Activated T-cell treated with anti-CD3 and anti-CD28 coated beads, Interleukin-2, amount 50 U/mL, for 72 hours (primary cell): Measurements from ENCODE around the gene PRICKLE2. TPM values are rescaled to one million over a fixed set of nuclear protein-coding genes. Genes with fewer than 3 reads are reported as not detected.
A peak's percentile ranks its signal among the peaks of the same experiment; 100 is the strongest.

Experiments
- ATAC-seq, 2 donors: fragments of 150-1000 bp; cut with Tn5 transposase; replicated peaks in 1 of 2; 2 replicates each; pipeline ENCODE4 v1.10.0; 2021; ENCODE audit warnings: moderate library complexity in 2 of 2, mild to moderate bottlenecking in 1 of 2
- DNase-seq, 2 donors: peaks; one replicate each; pipeline ENCODE4 v3.0.0; 2021 to 2022; ENCODE audit warnings: mixed read lengths in 1 of 2
- H3K27ac Mint-ChIP-seq: one replicate; pipeline ENCODE4 v1.8.0; 2022; ENCODE audit warnings: mild to moderate bottlenecking, moderate library complexity, mixed read lengths
- H3K27me3 Mint-ChIP-seq: one replicate; pipeline ENCODE4 v1.8.0; 2022; ENCODE audit warnings: low read depth, mixed read lengths
- H3K36me3 Mint-ChIP-seq, 2 donors: one replicate each; pipeline ENCODE4 v1.8.0; 2022; ENCODE audit warnings: mixed read lengths in 2 of 2, mild to moderate bottlenecking in 1 of 2; ENCODE audit not compliant: insufficient read depth in 2 of 2
- H3K4me1 Mint-ChIP-seq: one replicate; pipeline ENCODE4 v1.8.0; 2022; ENCODE audit warnings: low read depth, mixed read lengths
- H3K4me3 Mint-ChIP-seq, 2 donors: one replicate each; pipeline ENCODE4 v1.8.0; 2022; ENCODE audit warnings: mild to moderate bottlenecking in 2 of 2, mixed read lengths in 2 of 2, moderate library complexity in 2 of 2
- H3K9me3 Mint-ChIP-seq, 2 donors: one replicate each; pipeline ENCODE4 v1.8.0; 2022; ENCODE audit warnings: mixed read lengths in 2 of 2
- total RNA-seq, 2 donors: library from RNA; stranded (reverse); gene quantifications; one replicate each; pipeline ENCODE4 v1.2.3, GENCODE V29; 2022

The PRICKLE2 gene
- total RNA-seq, 2 donors from 2014 or later = 0.09 to 0.17 TPM

GRCh38 chr3:64109438-64109837 lies 115.8 kb downstream of the PRICKLE2 start:
- DNase-seq = no peak
- no peaks in the 10 kb centered on the region for H3K4me1 Mint-ChIP-seq
- peaks cover 14% of the 10 kb centered on the region for H3K27me3 Mint-ChIP-seq
- no peak overlapping the region for H3K4me3 Mint-ChIP-seq
- H3K9me3 Mint-ChIP-seq = peaks cover 0 to 2% of the 10 kb centered on the region in 2 donors
- no peak overlapping the region for H3K27ac Mint-ChIP-seq
- H3K36me3 Mint-ChIP-seq = peaks cover 0 to 2% of the 10 kb centered on the region in 2 donors
- ATAC-seq = no peak

DNA sequence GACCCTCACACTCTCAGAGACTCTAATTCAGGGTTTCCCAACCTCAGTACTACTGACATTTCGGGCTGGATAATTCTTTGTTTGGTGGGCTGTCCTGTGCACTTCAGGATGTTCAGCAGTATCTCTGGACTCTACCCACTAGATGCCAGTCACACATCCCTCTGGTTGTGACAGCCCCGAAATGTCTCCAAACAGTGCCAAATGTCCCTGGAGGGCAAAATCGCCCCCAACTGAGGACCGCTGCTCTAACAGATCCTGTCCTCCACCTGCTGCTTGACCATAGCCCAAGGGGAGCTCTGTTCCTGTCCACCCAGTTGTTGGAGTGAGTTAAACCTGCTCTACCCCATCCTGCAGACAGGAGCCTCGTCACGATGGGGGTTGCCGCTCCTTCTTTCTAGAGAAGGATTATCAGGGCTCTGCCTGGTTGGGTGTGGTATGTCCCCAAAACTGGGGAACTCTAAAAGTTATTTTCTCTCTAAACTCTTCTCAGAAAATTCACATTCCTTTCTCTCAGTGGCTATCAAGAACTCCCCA lies 116.4 kb downstream of the PRICKLE2 start:
- H3K4me1 Mint-ChIP-seq = no peaks in the 10 kb centered on the region

GRCh38 chr3:64108231-64108630 lies 117.0 kb downstream of the PRICKLE2 start:
- DNase-seq (no peak), ATAC-seq (no peak)
- H3K4me1 Mint-ChIP-seq = no peaks in the 10 kb centered on the region
- H3K4me3 Mint-ChIP-seq = no peak overlapping the region
- H3K36me3 Mint-ChIP-seq = no peaks in the 10 kb centered on the region
- no peak overlapping the region for H3K27ac Mint-ChIP-seq
- peaks cover 0 to 2% of the 10 kb centered on the region in 2 donors for H3K9me3 Mint-ChIP-seq
- H3K27me3 Mint-ChIP-seq = peaks cover 14% of the 10 kb centered on the region

More for the DNA sequence above, 116.4 kb downstream of the PRICKLE2 start:
- ATAC-seq (no peak), DNase-seq (no peak)
- Mint-ChIP-seq H3K36me3 (peaks cover 0 to 2% of the 10 kb centered on the region in 2 donors), H3K9me3 (peaks cover 0 to 2% of the 10 kb centered on the region in 2 donors), H3K27ac (no peak overlapping the region), H3K4me3 (no peak overlapping the region), H3K27me3 (peaks cover 14% of the 10 kb centered on the region)

DNA sequence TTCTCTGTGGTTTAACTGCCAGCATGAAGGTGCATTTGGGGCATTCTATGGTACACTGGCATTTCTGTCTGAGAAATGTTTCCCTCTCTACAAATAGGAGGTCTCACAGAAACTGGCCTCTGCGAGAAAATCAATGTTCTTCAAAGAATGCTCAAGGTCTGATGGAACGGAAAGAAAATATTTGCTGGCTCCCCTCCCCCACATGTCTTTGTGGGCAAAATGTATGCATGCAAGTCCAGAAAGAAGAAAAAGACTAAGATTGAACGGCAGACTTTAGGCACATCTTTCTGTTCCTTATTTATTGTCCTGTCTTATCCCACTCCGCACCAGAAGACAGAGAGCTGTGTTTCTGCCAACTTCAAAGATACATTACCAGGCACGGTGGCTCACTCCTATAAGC lies 118.1 kb downstream of the PRICKLE2 start:
- H3K4me3 Mint-ChIP-seq = no peak overlapping the region
- H3K9me3 Mint-ChIP-seq = no peaks in the 10 kb centered on the region
- no peaks in the 10 kb centered on the region for H3K4me1 Mint-ChIP-seq

GRCh38 chr3:64105816-64106215 lies 119.5 kb downstream of the PRICKLE2 start:
- no peak for DNase-seq
- H3K9me3 Mint-ChIP-seq = no peaks in the 10 kb centered on the region
- no peaks in the 10 kb centered on the region for H3K4me1 Mint-ChIP-seq
- no peaks in the 10 kb centered on the region for H3K36me3 Mint-ChIP-seq
- ATAC-seq = no peak
- H3K27me3 Mint-ChIP-seq = peaks cover 14% of the 10 kb centered on the region
- no peak overlapping the region for H3K4me3 Mint-ChIP-seq
- no peak overlapping the region for H3K27ac Mint-ChIP-seq

More for the DNA sequence above, 118.1 kb downstream of the PRICKLE2 start:
- peaks cover 14% of the 10 kb centered on the region for H3K27me3 Mint-ChIP-seq
- H3K36me3 Mint-ChIP-seq = no peaks in the 10 kb centered on the region
- H3K27ac Mint-ChIP-seq = no peak overlapping the region
- DNase-seq (no peak), ATAC-seq (no peak)

DNA sequence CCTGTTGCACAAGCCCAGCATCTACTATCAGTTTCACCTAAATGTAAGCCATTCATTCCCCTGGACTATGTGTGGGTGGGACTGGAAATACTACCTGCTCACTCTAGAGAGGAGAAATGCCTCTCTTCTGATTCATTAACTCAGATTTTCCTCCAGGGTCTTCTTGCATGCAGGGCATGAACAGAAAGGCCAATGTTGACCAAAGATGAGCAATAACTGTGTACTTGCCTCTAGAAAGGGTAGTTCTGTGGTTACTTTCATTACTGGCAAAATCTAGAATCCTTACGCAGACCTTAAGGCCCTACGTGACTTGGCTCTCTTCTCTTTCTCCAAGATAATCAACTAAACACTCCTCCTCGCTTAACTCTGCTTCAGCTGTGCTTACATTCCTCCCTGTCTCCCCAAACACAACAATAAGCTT lies 120.6 kb downstream of the PRICKLE2 start:
- ATAC-seq = peak in 1 of 2 donors; percentile 36
- no peak for DNase-seq
- no peak overlapping the region for H3K4me3 Mint-ChIP-seq
- no peaks in the 10 kb centered on the region for H3K4me1 Mint-ChIP-seq
- no peak overlapping the region for H3K27ac Mint-ChIP-seq
- no peaks in the 10 kb centered on the region for H3K9me3 Mint-ChIP-seq
- H3K36me3 Mint-ChIP-seq = no peaks in the 10 kb centered on the region
- peaks cover 14% of the 10 kb centered on the region for H3K27me3 Mint-ChIP-seq

DNA sequence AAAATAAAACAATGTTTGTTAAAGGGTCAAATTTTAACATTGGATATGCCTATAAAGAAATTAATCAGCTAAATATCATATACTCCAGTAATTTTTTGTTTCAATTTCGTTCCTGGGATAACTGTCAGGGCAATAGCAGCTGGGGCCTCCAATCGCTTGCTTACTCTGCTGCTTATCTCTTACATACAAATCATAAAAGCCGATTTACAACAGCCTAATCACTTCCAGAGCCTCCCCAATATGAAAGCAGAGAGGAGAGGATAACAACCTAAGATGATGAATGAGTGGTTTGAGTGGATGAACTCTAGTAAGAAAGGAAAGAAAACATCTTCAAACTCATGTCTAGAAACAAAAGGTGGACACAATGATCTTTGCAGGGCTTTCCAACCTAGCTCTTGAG lies 121.3 kb downstream of the PRICKLE2 start:
- H3K4me1 Mint-ChIP-seq = no peaks in the 10 kb centered on the region
- peaks cover 14% of the 10 kb centered on the region for H3K27me3 Mint-ChIP-seq
- H3K4me3 Mint-ChIP-seq = no peak overlapping the region
- H3K9me3 Mint-ChIP-seq = no peaks in the 10 kb centered on the region
- ATAC-seq = no peak
- no peak overlapping the region for H3K27ac Mint-ChIP-seq
- no peaks in the 10 kb centered on the region for H3K36me3 Mint-ChIP-seq
- DNase-seq = no peak

GRCh38 chr3:64103131-64103530 lies 122.1 kb downstream of the PRICKLE2 start:
- Mint-ChIP-seq H3K36me3 (no peaks in the 10 kb centered on the region), H3K27ac (no peak overlapping the region), H3K4me3 (no peak overlapping the region), H3K9me3 (no peaks in the 10 kb centered on the region), H3K27me3 (peaks cover 14% of the 10 kb centered on the region), H3K4me1 (no peaks in the 10 kb centered on the region)
- ATAC-seq = no peak
- no peak for DNase-seq

DNA sequence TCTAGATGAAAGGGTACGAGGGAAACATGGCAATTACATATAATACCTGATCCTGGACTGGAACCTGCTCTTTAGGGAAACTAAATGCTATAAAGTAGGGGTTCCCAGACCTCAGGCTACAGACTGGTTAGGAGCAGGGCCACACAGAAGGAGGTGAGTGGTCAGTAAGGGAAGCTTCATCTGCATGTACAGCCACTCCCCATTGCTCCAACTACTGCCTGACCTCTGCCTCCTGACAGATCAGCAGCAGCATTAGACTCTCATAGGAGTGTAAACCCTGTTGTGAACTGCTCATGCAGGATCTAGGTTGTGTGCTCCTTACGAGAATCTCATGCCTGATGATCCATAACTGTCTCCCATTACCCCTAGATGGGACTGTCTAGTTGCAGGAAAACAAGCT lies 123.1 kb downstream of the PRICKLE2 start:
- ATAC-seq = no peak
- H3K27me3 Mint-ChIP-seq = peaks cover 14% of the 10 kb centered on the region
- no peak overlapping the region for H3K4me3 Mint-ChIP-seq
- H3K9me3 Mint-ChIP-seq = no peaks in the 10 kb centered on the region
- DNase-seq = no peak
- H3K27ac Mint-ChIP-seq = no peak overlapping the region
- H3K36me3 Mint-ChIP-seq = no peaks in the 10 kb centered on the region
- H3K4me1 Mint-ChIP-seq = no peaks in the 10 kb centered on the region

- H3K27me3 Mint-ChIP-seq = no peaks in the 10 kb centered on the region
- no peak for ATAC-seq
- H3K27ac Mint-ChIP-seq = no peak overlapping the region
- no peaks in the 10 kb centered on the region for H3K36me3 Mint-ChIP-seq
- H3K9me3 Mint-ChIP-seq = no peaks in the 10 kb centered on the region
- H3K4me3 Mint-ChIP-seq = no peak overlapping the region
- no peak for DNase-seq
- H3K4me1 Mint-ChIP-seq = no peaks in the 10 kb centered on the region
These were observed 126.0 kb downstream of the PRICKLE2 start for GRCh38 chr3:64099316-64099715.

DNA sequence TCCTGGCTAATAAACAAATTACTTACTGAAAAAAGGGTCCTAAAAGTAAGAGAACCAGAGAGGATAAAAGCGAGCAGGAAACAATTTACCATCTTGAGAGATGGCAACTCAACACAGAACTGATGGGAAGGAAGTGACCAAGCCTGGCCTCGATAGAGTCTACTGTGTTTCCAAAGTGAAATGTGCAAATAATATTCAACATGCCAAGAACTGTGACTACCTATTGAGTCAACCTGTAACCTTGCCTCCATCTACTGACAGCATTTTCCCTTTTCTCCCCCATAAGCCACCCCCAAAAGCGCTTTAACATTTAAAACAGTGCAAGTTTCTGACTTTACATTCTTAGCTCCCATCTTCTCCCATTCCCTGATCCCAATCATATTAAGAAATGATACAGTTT lies 126.6 kb downstream of the PRICKLE2 start:
- Mint-ChIP-seq H3K36me3 (no peaks in the 10 kb centered on the region), H3K27ac (no peak overlapping the region), H3K27me3 (no peaks in the 10 kb centered on the region), H3K4me1 (no peaks in the 10 kb centered on the region), H3K9me3 (no peaks in the 10 kb centered on the region), H3K4me3 (no peak overlapping the region)
- no peak for DNase-seq
- no peak for ATAC-seq

DNA sequence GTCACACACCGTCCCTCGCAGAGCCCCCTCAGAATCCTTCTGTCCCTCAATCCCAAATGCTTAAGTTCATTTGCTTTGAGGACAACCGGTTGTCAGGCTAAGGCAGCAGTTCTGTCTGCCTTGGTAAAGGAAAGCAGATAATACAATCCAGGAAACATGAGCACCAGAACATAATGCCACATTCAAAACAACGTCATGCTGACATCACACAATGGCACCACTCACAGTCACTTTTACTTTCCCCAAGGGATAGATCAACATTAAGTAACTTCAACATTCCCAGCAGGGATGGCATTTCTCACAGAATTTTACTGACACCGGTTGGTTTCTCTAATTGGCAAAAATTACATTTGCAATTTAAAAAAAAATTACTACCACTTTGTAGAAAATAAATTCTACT lies 127.3 kb downstream of the PRICKLE2 start:
- H3K4me3 Mint-ChIP-seq = no peak overlapping the region
- no peaks in the 10 kb centered on the region for H3K4me1 Mint-ChIP-seq
- H3K36me3 Mint-ChIP-seq = no peaks in the 10 kb centered on the region
- DNase-seq (no peak), ATAC-seq (no peak)
- H3K27ac Mint-ChIP-seq = no peak overlapping the region
- H3K27me3 Mint-ChIP-seq = no peaks in the 10 kb centered on the region
- no peaks in the 10 kb centered on the region for H3K9me3 Mint-ChIP-seq

DNA sequence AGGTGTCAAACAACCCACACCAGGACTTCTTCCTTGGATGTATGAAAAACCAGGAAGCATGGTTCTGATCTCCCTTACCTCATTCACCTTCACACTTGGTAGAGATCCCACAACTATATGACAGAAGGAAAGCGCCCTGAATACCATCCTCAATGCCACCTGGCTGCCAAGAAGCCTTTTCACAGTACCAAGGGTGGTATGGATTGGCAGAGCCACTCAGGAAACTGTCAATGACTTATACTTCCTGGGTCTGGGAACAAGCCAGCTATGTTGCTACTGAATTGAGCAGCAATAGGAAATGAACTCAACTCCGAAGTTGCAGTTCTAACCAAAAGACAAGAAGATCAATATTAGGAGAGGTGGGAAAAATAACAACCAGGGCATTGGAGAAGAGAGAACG lies 129.5 kb downstream of the PRICKLE2 start:
- DNase-seq = no peak
- Mint-ChIP-seq H3K36me3 (no peaks in the 10 kb centered on the region), H3K4me3 (no peak overlapping the region), H3K27ac (no peak overlapping the region), H3K9me3 (no peaks in the 10 kb centered on the region), H3K27me3 (no peaks in the 10 kb centered on the region), H3K4me1 (no peaks in the 10 kb centered on the region)
- no peak for ATAC-seq

DNA sequence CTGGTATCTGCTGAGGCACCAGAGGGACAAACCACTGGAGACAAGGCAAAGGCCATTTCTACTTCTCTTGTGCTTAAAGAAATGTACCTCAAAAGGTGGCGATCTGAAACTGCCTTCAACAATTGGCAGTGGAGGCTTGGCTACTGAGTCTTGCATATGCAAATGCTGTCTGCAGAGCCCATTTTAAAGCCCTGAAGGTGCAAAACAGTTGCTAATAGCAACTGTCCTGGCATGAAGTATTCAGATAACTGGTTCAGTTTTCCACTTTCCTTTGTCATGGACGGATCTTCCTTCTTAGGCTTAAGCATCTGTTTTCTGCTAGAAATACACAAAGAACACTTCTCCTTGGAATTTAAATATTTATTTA lies 130.6 kb downstream of the PRICKLE2 start:
- Mint-ChIP-seq H3K4me3 (no peak overlapping the region), H3K9me3 (no peaks in the 10 kb centered on the region), H3K36me3 (no peaks in the 10 kb centered on the region), H3K27ac (no peak overlapping the region), H3K27me3 (peaks cover 7% of the 10 kb centered on the region), H3K4me1 (no peaks in the 10 kb centered on the region)
- ATAC-seq = no peak
- DNase-seq = no peak
